Embryonic facial prominence (tissue), 1 donor: ENCODE results near the gene DDX1.
A peak's percentile ranks its signal among the peaks of the same experiment; 100 is the strongest.
"Not testable (repeated sequence)": the region's sequence is repeated elsewhere in the genome, so short reads cannot be mapped to it uniquely, and the experiment has no call there.

Source experiments
- DNase-seq: peaks from one replicate; pipeline ENCODE4 v3.0.0-alpha.2; 2016; ENCODE audit errors: extremely low spot score

Gene DDX1

GRCh38 chr2:15591692-15592463, at the start of gene DDX1:
TSS of gene DDX1 (plus strand) at chr2:15591868. CDS start at chr2:15591934, 66 bp downstream.
- DNase-seq: peak; percentile 72

GRCh38 chr2:15542269-15542668, 49.4 kb upstream of the DDX1 start:
- not testable (repeated sequence) for DNase-seq

GRCh38 chr2:15543053-15543452, 48.6 kb upstream of the DDX1 start:
- no peak for DNase-seq

GRCh38 chr2:15543541-15543940, 48.1 kb upstream of the DDX1 start:
- no peak for DNase-seq

- DNase-seq: no peak
Measured at GRCh38 chr2:15544227-15544626, 47.4 kb upstream of the DDX1 start.

- no peak for DNase-seq
Measured at GRCh38 chr2:15546297-15547098, 45.2 kb upstream of the DDX1 start.

- DNase-seq: no peak
Measured at GRCh38 chr2:15547115-15547876, 44.4 kb upstream of the DDX1 start.

- DNase-seq: no peak
Measured at GRCh38 chr2:15548974-15549373, 42.7 kb upstream of the DDX1 start.

- no peak for DNase-seq
Measured at GRCh38 chr2:15553519-15553918, 38.1 kb upstream of the DDX1 start.

- no peak for DNase-seq
Measured at GRCh38 chr2:15553951-15554350, 37.7 kb upstream of the DDX1 start.

- DNase-seq: no peak
Measured at GRCh38 chr2:15554525-15555218, 37.0 kb upstream of the DDX1 start.

GRCh38 chr2:15555760-15556193, 35.9 kb upstream of the DDX1 start:
- DNase-seq: no peak

GRCh38 chr2:15556311-15556930, 35.2 kb upstream of the DDX1 start:
- no peak for DNase-seq

GRCh38 chr2:15557887-15558311, 33.8 kb upstream of the DDX1 start:
- no peak for DNase-seq

GRCh38 chr2:15559379-15560139, 32.1 kb upstream of the DDX1 start:
- DNase-seq: no peak

GRCh38 chr2:15560140-15560987, 31.3 kb upstream of the DDX1 start:
- no peak for DNase-seq

GRCh38 chr2:15560988-15561573, 30.6 kb upstream of the DDX1 start, which contains the start of gene NBAS:
TSS of gene NBAS (minus strand) at chr2:15561334. CDS start at chr2:15561304, 30 bp downstream.
- DNase-seq: peak; percentile 90

- DNase-seq: peak; percentile 16
Measured at GRCh38 chr2:15561574-15562344, 29.9 kb upstream of the DDX1 start.
